Natural killer cell (primary cell): ENCODE measurements around the gene DYSF. TPM values are rescaled to one million over a fixed set of nuclear protein-coding genes. Genes with fewer than 3 reads are reported as not detected.

Experiments used
- ATAC-seq, 3 donors: fragments of 150-1000 bp in 2 of 3; fragments of 200-7000 bp in 1 of 3; cut with Tn5 transposase; 1 replicate in 1 of 3; 2 replicates in 2 of 3; pipeline ENCODE4 v1.10.0; 2021; ENCODE audit warnings: mild to moderate bottlenecking in 2 of 3, moderate library complexity in 2 of 3
- DNase-seq, 2 donors: peaks; one replicate each; pipeline versions ENCODE4 v3.0.0 to v3.0.0-alpha.2; 2013 to 2021; ENCODE audit warnings: mixed read lengths in 1 of 2
- H3K27ac ChIP-seq: one replicate; pipeline ENCODE4 v1.5.1; 2013; ENCODE audit warnings: mild to moderate bottlenecking, low read length
- H3K27me3 ChIP-seq: one replicate; pipeline ENCODE4 v1.6.1; 2013; ENCODE audit warnings: low read length; ENCODE audit not compliant: control insufficient read depth, insufficient read depth
- H3K36me3 ChIP-seq: one replicate; pipeline ENCODE4 v1.6.1; 2013; ENCODE audit warnings: low read length; ENCODE audit not compliant: control insufficient read depth, insufficient read depth
- H3K4me1 ChIP-seq: one replicate; pipeline ENCODE4 v1.6.1; 2013; ENCODE audit warnings: low read length; ENCODE audit not compliant: control insufficient read depth, insufficient read depth
- H3K4me3 ChIP-seq: one replicate; pipeline ENCODE4 v1.5.1; 2013; ENCODE audit warnings: low read length
- H3K9me3 ChIP-seq: one replicate; pipeline ENCODE4 v1.6.1; 2013; ENCODE audit warnings: low read length; ENCODE audit not compliant: control insufficient read depth, insufficient read depth
- H3K27ac Mint-ChIP-seq, 2 donors: one replicate each; pipeline ENCODE4 v1.8.0; 2022; ENCODE audit warnings: mild to moderate bottlenecking in 2 of 2, mixed read lengths in 2 of 2, moderate library complexity in 1 of 2
- H3K27me3 Mint-ChIP-seq, 2 donors: one replicate each; pipeline ENCODE4 v1.8.0; 2022; ENCODE audit warnings: low read depth in 2 of 2, mixed read lengths in 2 of 2
- H3K36me3 Mint-ChIP-seq: one replicate; pipeline ENCODE4 v1.8.0; 2022; ENCODE audit warnings: mixed read lengths
- H3K4me1 Mint-ChIP-seq, 2 donors: one replicate each; pipeline ENCODE4 v1.8.0; 2022; ENCODE audit warnings: mixed read lengths in 2 of 2
- H3K4me3 Mint-ChIP-seq: one replicate; pipeline ENCODE4 v1.8.0; 2022; ENCODE audit warnings: mild to moderate bottlenecking, moderate library complexity, mixed read lengths
- H3K9me3 Mint-ChIP-seq, 2 donors: one replicate each; pipeline ENCODE4 v1.8.0; 2022; ENCODE audit warnings: mixed read lengths in 2 of 2
- whole genome bisulfite sequencing: methylation state at CpG from one replicate; pipeline ENCODE4 v1.1.7; 2013; ENCODE audit warnings: missing lambda C conversion rate; ENCODE audit not compliant: insufficient coverage; 5-methylcytosine and 5-hydroxymethylcytosine counted together
- intact Hi-C: fragments of 100-400 bp; cut with micrococcal nuclease; formaldehyde crosslinking; loops from one replicate; pipeline ENCODE4 v1.14.2; 2022
- total RNA-seq, 4 donors: library from RNA; stranded (reverse); fragments of 120-200 nt in 1 of 4; gene quantifications; one replicate each; pipeline versions ENCODE4 v1.2.3 to v1.2.4, GENCODE V29; 2013 to 2022
- TF ChIP-seq, protein P1 (sequence below): fragments of 200-600 bp; IDR thresholded peaks from one replicate; pipeline ENCODE4 v1.8.0; 2022; ENCODE audit warnings: antibody characterized with exemption

The DYSF gene
- total RNA-seq, 3 donors from 2014 or later (not counting 1 experiment from before 2014, with no cell fraction given) = 11.4 to 19.5 (median 12.4) TPM

DNA sequence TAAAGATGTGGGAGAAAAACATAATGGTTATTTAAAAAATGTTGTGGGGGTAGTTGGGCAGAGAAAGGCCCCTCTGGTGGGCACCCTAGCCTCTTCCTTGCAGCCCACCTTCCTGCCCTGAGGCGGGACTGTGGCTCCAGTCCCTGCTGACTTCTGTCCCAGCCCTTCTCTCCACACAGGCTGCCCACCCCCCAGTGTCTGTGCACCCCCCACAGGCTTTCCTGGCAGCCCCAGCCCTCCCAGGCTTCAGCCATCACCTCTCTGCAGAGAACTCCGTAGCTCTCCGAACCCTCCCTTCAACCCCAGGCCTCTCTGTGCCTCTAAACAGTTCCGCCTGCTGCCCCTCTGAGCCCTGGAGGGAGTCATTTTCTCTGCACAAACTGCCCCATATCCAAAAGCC lies 75.4 kb downstream of the DYSF start:
- H3K4me3 ChIP-seq = no peak overlapping the region
- no peaks in the 10 kb centered on the region for H3K4me1 Mint-ChIP-seq
- H3K36me3 ChIP-seq = no peaks in the 10 kb centered on the region
- H3K27me3 ChIP-seq = no peaks in the 10 kb centered on the region
- DNase-seq (no peak), ATAC-seq (no peak)
- H3K4me3 Mint-ChIP-seq = no peak overlapping the region
- H3K9me3 ChIP-seq = no peaks in the 10 kb centered on the region
- intact Hi-C loops = no loop called here
- no peaks in the 10 kb centered on the region for H3K36me3 Mint-ChIP-seq
- 90% methylated on average over 4 of the region's 4 CpGs for WGBS
- TF ChIP-seq, protein P1, sequence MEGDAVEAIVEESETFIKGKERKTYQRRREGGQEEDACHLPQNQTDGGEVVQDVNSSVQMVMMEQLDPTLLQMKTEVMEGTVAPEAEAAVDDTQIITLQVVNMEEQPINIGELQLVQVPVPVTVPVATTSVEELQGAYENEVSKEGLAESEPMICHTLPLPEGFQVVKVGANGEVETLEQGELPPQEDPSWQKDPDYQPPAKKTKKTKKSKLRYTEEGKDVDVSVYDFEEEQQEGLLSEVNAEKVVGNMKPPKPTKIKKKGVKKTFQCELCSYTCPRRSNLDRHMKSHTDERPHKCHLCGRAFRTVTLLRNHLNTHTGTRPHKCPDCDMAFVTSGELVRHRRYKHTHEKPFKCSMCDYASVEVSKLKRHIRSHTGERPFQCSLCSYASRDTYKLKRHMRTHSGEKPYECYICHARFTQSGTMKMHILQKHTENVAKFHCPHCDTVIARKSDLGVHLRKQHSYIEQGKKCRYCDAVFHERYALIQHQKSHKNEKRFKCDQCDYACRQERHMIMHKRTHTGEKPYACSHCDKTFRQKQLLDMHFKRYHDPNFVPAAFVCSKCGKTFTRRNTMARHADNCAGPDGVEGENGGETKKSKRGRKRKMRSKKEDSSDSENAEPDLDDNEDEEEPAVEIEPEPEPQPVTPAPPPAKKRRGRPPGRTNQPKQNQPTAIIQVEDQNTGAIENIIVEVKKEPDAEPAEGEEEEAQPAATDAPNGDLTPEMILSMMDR = no peak
- no peak overlapping the region for H3K27ac ChIP-seq
- H3K9me3 Mint-ChIP-seq = no peaks in the 10 kb centered on the region
- H3K4me1 ChIP-seq = no peaks in the 10 kb centered on the region
- peaks cover 16 to 35% of the 10 kb centered on the region in 2 donors for H3K27me3 Mint-ChIP-seq
- no peak overlapping the region for H3K27ac Mint-ChIP-seq

DNA sequence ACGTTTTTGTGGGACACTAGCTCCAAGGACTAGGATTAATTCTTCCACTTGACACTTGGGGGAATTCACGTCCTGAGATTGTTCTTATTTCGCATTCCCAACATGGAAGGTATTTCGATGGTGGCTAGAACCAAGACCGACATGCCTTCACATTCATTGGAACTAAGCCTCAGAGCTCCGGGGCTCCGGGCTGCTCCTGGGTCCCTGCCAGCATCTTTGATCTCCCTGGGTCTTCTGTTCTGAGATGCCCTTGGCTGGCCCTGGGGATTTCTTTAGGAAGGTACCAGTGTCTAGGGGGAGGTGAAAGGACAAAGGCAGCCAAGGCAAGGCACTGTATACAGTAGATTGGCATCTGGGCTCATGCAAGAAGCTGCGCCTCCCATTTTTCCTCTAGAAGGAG lies 76.8 kb downstream of the DYSF start:
- no peaks in the 10 kb centered on the region for H3K27me3 ChIP-seq
- WGBS = 70% methylated on average over 8 of the region's 8 CpGs
- H3K4me1 Mint-ChIP-seq = no peaks in the 10 kb centered on the region
- no peak overlapping the region for H3K4me3 Mint-ChIP-seq
- peaks cover 12 to 31% of the 10 kb centered on the region in 2 donors for H3K27me3 Mint-ChIP-seq
- TF ChIP-seq, protein P1 = no peak
- no peaks in the 10 kb centered on the region for H3K9me3 ChIP-seq
- no peak overlapping the region for H3K27ac Mint-ChIP-seq
- H3K36me3 Mint-ChIP-seq = no peaks in the 10 kb centered on the region
- no peak overlapping the region for H3K27ac ChIP-seq
- DNase-seq = no peak
- no peak for ATAC-seq
- no peaks in the 10 kb centered on the region for H3K36me3 ChIP-seq
- no peaks in the 10 kb centered on the region for H3K9me3 Mint-ChIP-seq
- H3K4me3 ChIP-seq = no peak overlapping the region
- intact Hi-C loops = loop anchor here (5.0 kb wide), 1 partner anchor 622 kb away; no protein-coding TSS in a partner anchor
- H3K4me1 ChIP-seq = no peaks in the 10 kb centered on the region

DNA sequence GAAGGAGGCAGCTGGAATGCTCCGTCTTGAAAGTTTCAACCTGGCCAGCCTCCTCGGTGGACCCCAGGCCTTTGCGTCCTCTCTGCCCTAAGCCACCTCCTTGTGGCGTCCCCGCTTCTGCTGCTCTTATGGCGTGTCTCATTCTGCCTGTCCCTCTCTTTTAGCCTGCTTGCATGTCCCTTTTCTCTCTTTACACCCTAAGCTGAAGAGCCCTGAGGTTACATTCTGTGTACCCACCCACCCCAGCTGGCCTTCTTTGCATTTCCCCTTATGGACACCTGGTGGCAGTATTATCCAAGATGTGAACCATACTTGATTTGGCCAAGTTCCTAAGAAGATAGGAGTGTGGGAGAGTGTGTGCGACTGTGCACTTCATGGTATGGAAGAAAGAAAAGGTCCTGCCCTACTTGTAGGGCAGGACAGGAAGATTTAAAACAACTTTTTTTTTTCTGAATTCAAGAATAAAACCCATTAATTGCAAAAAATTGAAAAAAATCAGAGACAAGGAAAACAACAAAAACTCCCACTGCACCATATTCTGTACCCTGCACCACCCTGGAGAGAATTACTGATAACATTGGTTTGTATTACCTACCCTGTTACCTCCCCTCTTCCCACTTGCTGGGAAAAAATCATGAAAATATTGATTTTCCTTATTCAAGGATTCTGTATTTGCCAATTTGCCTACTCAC lies 77.4 kb downstream of the DYSF start:
- Histone ChIP-seq H3K27ac (no peak overlapping the region), H3K27me3 (no peaks in the 10 kb centered on the region), H3K4me1 (no peaks in the 10 kb centered on the region), H3K36me3 (no peaks in the 10 kb centered on the region), H3K9me3 (no peaks in the 10 kb centered on the region), H3K4me3 (no peak overlapping the region)
- 88% methylated on average over 7 of the region's 7 CpGs for WGBS
- intact Hi-C loops = loop anchor here (5.0 kb wide), 1 partner anchor 622 kb away; no protein-coding TSS in a partner anchor
- no peaks in the 10 kb centered on the region for H3K9me3 Mint-ChIP-seq
- peaks cover 14 to 33% of the 10 kb centered on the region in 2 donors for H3K27me3 Mint-ChIP-seq
- DNase-seq (peak in 1 of 2 donors; percentile 39), ATAC-seq (peak in 1 of 3 donors; percentile 63)
- TF ChIP-seq, protein P1 = peak; percentile 57
- no peak overlapping the region for H3K4me3 Mint-ChIP-seq
- H3K36me3 Mint-ChIP-seq = no peaks in the 10 kb centered on the region
- H3K27ac Mint-ChIP-seq = no peak overlapping the region
- no peaks in the 10 kb centered on the region for H3K4me1 Mint-ChIP-seq
